T-helper 17 cell (primary cell): ENCODE measurements around the gene ARMC3. TPM values are rescaled to one million over a fixed set of nuclear protein-coding genes. Genes with fewer than 3 reads are reported as not detected.
"Not testable (repeated sequence)": the region's sequence is repeated elsewhere in the genome, so short reads cannot be mapped to it uniquely, and the experiment has no call there.

Source experiments
- ATAC-seq: fragments of 150-1000 bp; cut with Tn5 transposase; 2 replicates; pipeline ENCODE4 v1.10.0; 2021; ENCODE audit warnings: mild to moderate bottlenecking, moderate library complexity
- DNase-seq, 3 donors: peaks; one replicate each; pipeline versions ENCODE4 v3.0.0 to v3.0.0-alpha.2; 2020 to 2021
- H3K9me3 ChIP-seq: one replicate; pipeline ENCODE4 v1.7.0; 2013; ENCODE audit warnings: low read length, mild to moderate bottlenecking; ENCODE audit not compliant: control insufficient read depth, poor library complexity, severe bottlenecking
- H3K27ac Mint-ChIP-seq: one replicate; pipeline ENCODE4 v1.8.0; 2022; ENCODE audit warnings: mild to moderate bottlenecking, moderate library complexity, mixed read lengths
- H3K27me3 Mint-ChIP-seq: one replicate; pipeline ENCODE4 v1.8.0; 2022; ENCODE audit warnings: mixed read lengths
- H3K36me3 Mint-ChIP-seq: one replicate; pipeline ENCODE4 v1.8.0; 2022; ENCODE audit warnings: low read depth, mixed read lengths
- H3K4me1 Mint-ChIP-seq: one replicate; pipeline ENCODE4 v1.8.0; 2022; ENCODE audit warnings: mild to moderate bottlenecking, mixed read lengths
- H3K4me3 Mint-ChIP-seq: one replicate; pipeline ENCODE4 v1.8.0; 2022; ENCODE audit warnings: mild to moderate bottlenecking, moderate library complexity, mixed read lengths
- total RNA-seq, 4 donors: library from RNA in 2 of 4; stranded (reverse) in 2 of 4; gene quantifications; one replicate each; pipeline ENCODE4 v1.2.3 and lab custom pipeline; 2022 to 2026

The ARMC3 gene
- total RNA-seq, 2 donors from 2014 or later, result 5.0 TPM; not detected in 1

GRCh38 chr10:23067337-23067736 is 139.5 kb downstream of the ARMC3 start:
- ATAC-seq (no peak), DNase-seq (no peak)
- no peaks in the 10 kb centered on the region for H3K9me3 ChIP-seq
- H3K36me3 Mint-ChIP-seq, result no peaks in the 10 kb centered on the region
- no peak overlapping the region for H3K27ac Mint-ChIP-seq
- H3K27me3 Mint-ChIP-seq, result peaks cover 23% of the 10 kb centered on the region
- H3K4me3 Mint-ChIP-seq, result no peak overlapping the region
- peaks cover 4% of the 10 kb centered on the region for H3K4me1 Mint-ChIP-seq

- Mint-ChIP-seq H3K4me3 (no peak overlapping the region), H3K36me3 (no peaks in the 10 kb centered on the region), H3K4me1 (peaks cover 4% of the 10 kb centered on the region), H3K27me3 (peaks cover 27% of the 10 kb centered on the region), H3K27ac (no peak overlapping the region)
- peak; percentile 45 to 50 (median 48) for DNase-seq
- H3K9me3 ChIP-seq, result no peaks in the 10 kb centered on the region
- ATAC-seq, result peak; percentile 66
Measured at GRCh38 chr10:23067939-23068775, 140.3 kb downstream of the ARMC3 start.

DNA sequence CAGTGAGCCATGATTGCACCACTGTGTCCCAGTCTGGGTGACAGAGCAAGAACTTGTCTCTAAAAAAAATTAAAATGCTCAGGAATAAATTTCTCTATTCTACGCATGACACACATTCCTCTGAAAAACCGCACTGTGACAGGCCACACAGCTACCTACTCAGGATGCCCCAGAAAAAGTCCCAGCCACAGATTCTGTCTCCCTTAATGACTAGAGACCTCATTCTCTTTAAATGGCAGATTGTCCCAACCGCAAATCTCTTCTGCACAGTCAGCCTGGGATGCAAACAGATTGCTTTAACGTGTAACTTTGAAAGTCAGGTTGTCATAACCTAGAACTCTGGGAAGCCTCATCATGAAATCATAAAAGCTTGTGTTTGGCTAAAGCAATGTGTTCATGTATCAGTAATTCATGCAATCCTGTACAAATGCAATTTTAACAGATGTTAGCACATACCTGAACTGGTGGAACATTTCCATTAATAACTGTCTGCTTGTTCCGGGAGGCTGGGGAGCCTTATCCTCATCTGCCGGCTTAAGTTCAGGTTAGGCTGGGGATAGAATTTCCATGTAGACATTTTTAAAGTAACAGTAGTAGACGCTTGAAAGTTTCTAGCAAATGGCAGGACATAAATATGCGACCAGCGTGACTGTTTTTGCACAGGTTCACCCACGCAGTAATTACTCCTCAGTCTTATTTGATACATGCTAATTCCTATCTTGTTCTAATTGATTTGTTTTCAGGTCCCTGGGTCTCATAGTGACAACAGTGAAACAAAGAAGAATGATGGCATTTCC is 141.4 kb downstream of the ARMC3 start:
- ATAC-seq (no peak), DNase-seq (no peak)
- H3K36me3 Mint-ChIP-seq, result no peaks in the 10 kb centered on the region
- no peak overlapping the region for H3K27ac Mint-ChIP-seq
- H3K27me3 Mint-ChIP-seq, result peaks cover 25% of the 10 kb centered on the region
- no peak overlapping the region for H3K4me3 Mint-ChIP-seq
- no peaks in the 10 kb centered on the region for H3K9me3 ChIP-seq
- peaks cover 4% of the 10 kb centered on the region for H3K4me1 Mint-ChIP-seq

- H3K9me3 ChIP-seq, H3K36me3 Mint-ChIP-seq, H3K4me1 Mint-ChIP-seq, ATAC-seq, H3K4me3 Mint-ChIP-seq, DNase-seq, H3K27ac Mint-ChIP-seq: not testable (repeated sequence)
- peaks cover 28% of the 10 kb centered on the region for H3K27me3 Mint-ChIP-seq
Measured at GRCh38 chr10:23070092-23070912, 142.4 kb downstream of the ARMC3 start.

DNA sequence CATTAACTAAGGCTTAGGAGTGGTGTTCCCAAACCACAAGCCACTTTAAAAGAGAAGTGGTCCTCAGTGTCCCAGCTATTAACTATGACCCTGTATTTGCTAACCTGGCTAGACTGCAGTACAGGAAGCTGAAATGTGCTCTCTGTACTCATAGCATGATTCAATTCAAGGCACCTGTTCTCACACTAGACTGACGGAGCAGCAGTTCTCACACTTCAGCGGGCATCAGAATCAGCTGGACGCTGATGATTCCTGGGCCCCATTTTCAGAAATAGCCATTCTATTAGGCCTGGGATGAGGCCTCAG is 143.0 kb downstream of the ARMC3 start:
- no peak overlapping the region for H3K27ac Mint-ChIP-seq
- H3K4me1 Mint-ChIP-seq, result peaks cover 4% of the 10 kb centered on the region
- ATAC-seq, result no peak
- peaks cover 33% of the 10 kb centered on the region for H3K27me3 Mint-ChIP-seq
- H3K36me3 Mint-ChIP-seq, result no peaks in the 10 kb centered on the region
- DNase-seq, result no peak
- H3K4me3 Mint-ChIP-seq, result no peak overlapping the region
- no peaks in the 10 kb centered on the region for H3K9me3 ChIP-seq

DNA sequence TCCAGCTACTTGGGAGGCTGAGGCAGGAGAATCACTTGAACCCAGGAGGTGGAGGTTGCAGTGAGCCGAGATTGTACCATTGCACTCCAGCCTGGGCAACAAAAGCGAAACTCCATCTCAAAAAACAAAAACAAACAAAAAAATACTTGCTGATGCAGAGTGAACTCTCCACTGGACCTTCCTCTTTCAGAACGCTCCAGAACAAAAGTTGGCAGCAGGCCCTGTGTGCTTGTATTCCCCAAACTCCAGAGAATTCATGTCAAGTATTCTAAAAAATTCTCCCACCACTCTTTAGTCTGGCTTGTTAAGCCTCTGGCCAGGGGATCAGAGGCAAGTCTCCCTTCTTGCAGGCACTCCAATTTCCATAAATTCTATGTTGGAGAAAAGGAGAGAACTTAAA is 144.7 kb downstream of the ARMC3 start:
- not testable (repeated sequence) for H3K4me1 Mint-ChIP-seq, H3K9me3 ChIP-seq, ATAC-seq, H3K27ac Mint-ChIP-seq, DNase-seq, H3K36me3 Mint-ChIP-seq, H3K4me3 Mint-ChIP-seq
- peaks cover 46% of the 10 kb centered on the region for H3K27me3 Mint-ChIP-seq

DNA sequence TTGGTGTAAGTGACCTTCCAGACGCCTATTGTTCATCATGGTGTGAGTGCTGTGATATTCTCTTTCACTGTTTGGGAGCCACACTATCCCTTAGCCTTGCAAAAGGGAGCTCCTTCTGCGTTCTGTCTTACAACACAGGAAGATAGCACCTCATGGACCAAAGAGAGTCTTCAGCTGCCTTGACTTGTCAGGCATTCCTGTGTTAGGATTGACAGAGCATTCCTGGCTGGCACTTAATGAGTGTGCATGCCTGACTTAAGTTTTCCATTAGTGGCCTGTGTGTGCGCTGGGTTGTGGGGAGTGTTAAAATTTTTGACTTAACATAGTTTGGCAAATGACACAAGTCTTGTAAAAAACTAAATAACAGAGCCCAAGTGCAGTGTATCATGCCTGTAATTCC is 145.7 kb downstream of the ARMC3 start:
- DNase-seq (no peak), ATAC-seq (no peak)
- Mint-ChIP-seq H3K4me1 (no peaks in the 10 kb centered on the region), H3K27ac (no peak overlapping the region), H3K27me3 (peaks cover 44% of the 10 kb centered on the region), H3K4me3 (no peak overlapping the region), H3K36me3 (no peaks in the 10 kb centered on the region)
- H3K9me3 ChIP-seq, result no peaks in the 10 kb centered on the region

- DNase-seq, result no peak
- Mint-ChIP-seq H3K36me3 (peaks cover 3% of the 10 kb centered on the region), H3K4me1 (no peaks in the 10 kb centered on the region), H3K27me3 (peaks cover 53% of the 10 kb centered on the region), H3K4me3 (no peak overlapping the region), H3K27ac (no peak overlapping the region)
- H3K9me3 ChIP-seq, result no peaks in the 10 kb centered on the region
- no peak for ATAC-seq
Measured at GRCh38 chr10:23075672-23076071, 147.8 kb downstream of the ARMC3 start.

- Mint-ChIP-seq H3K4me3 (no peak overlapping the region), H3K36me3 (peaks cover 3% of the 10 kb centered on the region), H3K27ac (no peak overlapping the region), H3K4me1 (no peaks in the 10 kb centered on the region), H3K27me3 (peaks cover 69% of the 10 kb centered on the region)
- no peaks in the 10 kb centered on the region for H3K9me3 ChIP-seq
- ATAC-seq (no peak), DNase-seq (no peak)
Measured at GRCh38 chr10:23078114-23078513, 150.3 kb downstream of the ARMC3 start.

GRCh38 chr10:23079700-23080099 is 151.8 kb downstream of the ARMC3 start:
- no peak overlapping the region for H3K27ac Mint-ChIP-seq

DNA sequence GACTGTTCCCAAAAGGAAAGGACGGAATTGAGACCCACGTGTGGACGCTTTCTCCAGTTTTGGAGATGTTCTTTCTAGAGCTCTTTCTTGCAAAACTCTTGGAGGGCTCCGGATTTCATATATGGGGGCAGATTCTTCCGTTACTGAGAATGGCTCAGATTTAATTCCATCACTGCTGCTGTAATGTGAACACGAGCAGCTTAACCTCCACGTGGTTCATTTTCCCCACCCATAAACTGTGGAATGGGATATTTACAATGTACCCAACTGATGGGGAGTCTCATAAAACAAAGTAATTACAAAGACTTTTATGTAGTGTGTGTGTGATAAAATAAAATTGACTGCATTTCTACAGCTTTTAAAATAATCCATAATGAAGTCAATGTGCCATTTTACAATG is 152.4 kb downstream of the ARMC3 start:
- no peak for ATAC-seq
- Mint-ChIP-seq H3K27me3 (peaks cover 62% of the 10 kb centered on the region), H3K36me3 (peaks cover 3% of the 10 kb centered on the region), H3K27ac (no peak overlapping the region), H3K4me3 (no peak overlapping the region), H3K4me1 (no peaks in the 10 kb centered on the region)
- no peak for DNase-seq
- no peaks in the 10 kb centered on the region for H3K9me3 ChIP-seq

More at GRCh38 chr10:23079700-23080099, 151.8 kb downstream of the ARMC3 start:
- no peak for ATAC-seq
- H3K36me3 Mint-ChIP-seq, result peaks cover 3% of the 10 kb centered on the region
- peaks cover 63% of the 10 kb centered on the region for H3K27me3 Mint-ChIP-seq
- H3K4me1 Mint-ChIP-seq, result no peaks in the 10 kb centered on the region
- no peak overlapping the region for H3K4me3 Mint-ChIP-seq
- H3K9me3 ChIP-seq, result no peaks in the 10 kb centered on the region
- DNase-seq, result no peak

DNA sequence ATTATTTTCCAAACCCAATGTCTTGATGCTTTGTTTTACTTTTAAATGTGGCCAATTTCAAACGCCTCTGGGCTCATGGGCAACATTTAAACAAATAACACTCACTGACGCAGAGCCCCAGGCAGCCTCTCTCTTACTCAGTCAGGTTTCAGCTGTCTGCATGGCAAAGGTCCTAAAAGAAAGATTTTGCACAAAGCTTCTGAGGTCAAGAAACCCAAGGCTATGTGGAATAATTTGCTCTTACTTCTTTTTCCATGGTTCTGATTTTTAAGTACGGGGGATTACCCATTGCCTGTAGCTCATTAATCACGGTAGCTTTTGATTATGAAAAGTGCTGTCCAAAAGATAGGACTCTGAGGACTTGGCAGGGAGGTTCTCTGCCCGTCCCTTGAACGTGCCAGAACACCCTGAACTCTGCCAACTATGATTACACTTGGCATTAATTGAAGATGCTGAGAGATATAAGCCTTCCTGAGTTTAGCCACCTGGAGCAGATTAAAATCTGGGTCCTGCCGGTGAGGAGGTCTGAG is 153.4 kb downstream of the ARMC3 start:
- DNase-seq (no peak), ATAC-seq (no peak)
- peaks cover 56% of the 10 kb centered on the region for H3K27me3 Mint-ChIP-seq
- H3K9me3 ChIP-seq, result no peaks in the 10 kb centered on the region
- no peaks in the 10 kb centered on the region for H3K4me1 Mint-ChIP-seq
- peaks cover 3% of the 10 kb centered on the region for H3K36me3 Mint-ChIP-seq
- no peak overlapping the region for H3K27ac Mint-ChIP-seq
- H3K4me3 Mint-ChIP-seq, result no peak overlapping the region

GRCh38 chr10:23081891-23082290 is 154.0 kb downstream of the ARMC3 start:
- Mint-ChIP-seq H3K27me3 (peaks cover 50% of the 10 kb centered on the region), H3K4me1 (no peaks in the 10 kb centered on the region), H3K27ac (no peak overlapping the region), H3K36me3 (peaks cover 3% of the 10 kb centered on the region), H3K4me3 (no peak overlapping the region)
- ATAC-seq (no peak), DNase-seq (no peak)
- H3K9me3 ChIP-seq, result no peaks in the 10 kb centered on the region
